GM12892 (cell line): Measurements from ENCODE around the gene USP44.

Experiments
- POLR2A ChIP-seq: IDR thresholded peaks from 2 replicates; pipeline ENCODE4 v1.6.1; 2011; ENCODE audit warnings: low read depth, low read length, control low read depth
- TAF1 ChIP-seq: IDR thresholded peaks from 2 replicates; pipeline ENCODE4 v1.6.1; 2011; ENCODE audit warnings: low read depth, mild to moderate bottlenecking, control low read depth, low read length, borderline replicate concordance

DNA sequence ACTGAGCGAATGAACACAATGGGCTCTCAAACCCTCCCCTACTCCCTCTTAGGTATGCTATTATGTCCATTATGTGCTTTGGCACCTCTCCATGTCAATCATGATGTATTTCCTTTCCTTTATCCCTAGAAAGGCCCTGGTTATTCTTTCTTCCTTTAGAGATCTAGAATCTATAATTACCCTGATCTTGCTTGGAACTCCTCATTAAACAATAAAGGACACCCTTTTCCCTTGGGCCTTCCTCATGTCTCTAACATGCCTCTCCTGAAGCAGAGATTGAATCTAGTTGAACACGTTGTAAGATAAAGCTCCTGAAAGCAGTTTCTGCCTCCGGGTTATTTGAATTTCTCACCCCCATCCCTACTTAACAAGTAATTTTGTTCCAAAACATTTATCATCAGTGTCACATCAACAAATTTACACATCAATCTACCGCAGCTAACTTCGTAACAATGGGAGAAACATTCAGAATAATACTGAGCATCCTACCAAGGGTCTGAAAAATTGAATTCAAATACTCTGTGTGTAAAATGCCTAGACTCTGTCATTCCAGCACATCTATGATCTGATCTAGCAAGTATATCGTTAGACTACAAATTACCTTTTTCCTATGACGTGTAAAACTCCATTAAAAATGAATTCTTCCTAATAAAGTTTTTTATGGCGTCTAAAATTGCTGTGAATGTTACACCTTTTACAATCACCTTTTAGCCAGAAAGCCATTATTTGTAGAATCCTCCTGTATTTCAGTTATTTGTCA, 5.4 kb downstream of the USP44 start:
- TF ChIP-seq TAF1: no peak
- TF ChIP-seq POLR2A: no peak
